ENCODE measurements around the gene REG3G.
A peak's percentile ranks its signal among the peaks of the same experiment; 100 is the strongest.

The REG3G gene

GRCh38 chr2:79025421-79025820 is at the start of gene REG3G:
Gene REG3G (plus strand): TSS chr2:79025702. CDS start chr2:79026094, 392 bp downstream.
- no peak within 1 kb of the TSS for H3K4me3 ChIP-seq (replicated peaks in 1 of 2; ENCODE audit: low read depth in 2 of 2, low read length in 2 of 2)
- no peak for TF ChIP-seq CTCF (IDR thresholded peaks at IDR 0.05; ENCODE audit: low read depth, low read length)
- DNase-seq (ENCODE audit: low read depth in 2 of 2) = no peak

- TF ChIP-seq CTCF (IDR thresholded peaks at IDR 0.05; ENCODE audit: low read depth, low read length) = no peak
- no peak overlapping the region for H3K4me3 ChIP-seq (replicated peaks in 1 of 2; ENCODE audit: low read depth in 2 of 2, low read length in 2 of 2)
Observed at GRCh38 chr2:78977661-78978145, 47.8 kb upstream of the REG3G start.

GRCh38 chr2:78978340-78978739 is 47.2 kb upstream of the REG3G start:
- DNase-seq (ENCODE audit: low read depth in 2 of 2) = no peak
- H3K4me3 ChIP-seq (replicated peaks in 1 of 2; ENCODE audit: low read depth in 2 of 2, low read length in 2 of 2) = no peak overlapping the region
- no peak for TF ChIP-seq CTCF (IDR thresholded peaks at IDR 0.05; ENCODE audit: low read depth, low read length)

More at GRCh38 chr2:78977661-78978145, 47.8 kb upstream of the REG3G start:
- DNase-seq (ENCODE audit: low read depth in 2 of 2) = no peak

GRCh38 chr2:78979380-78980151 is 45.9 kb upstream of the REG3G start:
- peak; percentile 56 for TF ChIP-seq CTCF (IDR thresholded peaks at IDR 0.05; ENCODE audit: low read depth, low read length)
- H3K4me3 ChIP-seq (replicated peaks in 1 of 2; ENCODE audit: low read depth in 2 of 2, low read length in 2 of 2) = no peak overlapping the region
- peak; percentile 14 to 43 for DNase-seq (ENCODE audit: low read depth in 2 of 2)

GRCh38 chr2:78980152-78980465 is 45.4 kb upstream of the REG3G start:
- TF ChIP-seq CTCF (IDR thresholded peaks at IDR 0.05; ENCODE audit: low read depth, low read length) = no peak
- no peak overlapping the region for H3K4me3 ChIP-seq (replicated peaks in 1 of 2; ENCODE audit: low read depth in 2 of 2, low read length in 2 of 2)
- DNase-seq (ENCODE audit: low read depth in 2 of 2) = no peak

- TF ChIP-seq CTCF (IDR thresholded peaks at IDR 0.05; ENCODE audit: low read depth, low read length) = no peak
- no peak overlapping the region for H3K4me3 ChIP-seq (replicated peaks in 1 of 2; ENCODE audit: low read depth in 2 of 2, low read length in 2 of 2)
Observed at GRCh38 chr2:78980871-78981270, 44.6 kb upstream of the REG3G start.

More at GRCh38 chr2:78980871-78981270, 44.6 kb upstream of the REG3G start:
- no peak for DNase-seq (ENCODE audit: low read depth in 2 of 2)

All from cardiac fibroblast (primary cell).